NCI-H2196 treated with DMSO at 0.1 percent for 48 hours (cell line): ENCODE data around the gene AOAH.
"Not testable (repeated sequence)": the region's sequence is repeated elsewhere in the genome, so short reads cannot be mapped to it uniquely, and the experiment has no call there.

Source experiments
- DNase-seq: peaks from one replicate; lab custom pipeline; 2025; ENCODE audit not compliant: unreplicated experiment; lab: John Stamatoyannopoulos, UW

Gene AOAH

GRCh38 chr7:36703860-36704259 lies 20.4 kb downstream of the AOAH start:
- not testable (repeated sequence) for DNase-seq

GRCh38 chr7:36692456-36692855 lies 31.8 kb downstream of the AOAH start:
- no peak for DNase-seq

GRCh38 chr7:36691983-36692382 lies 32.3 kb downstream of the AOAH start:
- no peak for DNase-seq

- DNase-seq, result no peak
These were observed 33.6 kb downstream of the AOAH start for GRCh38 chr7:36690514-36691187.

GRCh38 chr7:36690041-36690440 lies 34.3 kb downstream of the AOAH start:
- DNase-seq, result no peak

GRCh38 chr7:36686499-36686898 lies 37.8 kb downstream of the AOAH start:
- DNase-seq, result no peak

- DNase-seq, result no peak
These were observed 39.3 kb downstream of the AOAH start for GRCh38 chr7:36684954-36685353.

- DNase-seq, result no peak
These were observed 40.5 kb downstream of the AOAH start for GRCh38 chr7:36683695-36684357.

GRCh38 chr7:36683111-36683510 lies 41.2 kb downstream of the AOAH start:
- no peak for DNase-seq

- DNase-seq, result no peak
These were observed 42.2 kb downstream of the AOAH start for GRCh38 chr7:36682102-36682501.

GRCh38 chr7:36677769-36678437 lies 46.4 kb downstream of the AOAH start:
- no peak for DNase-seq

- DNase-seq, result no peak
These were observed 50.6 kb downstream of the AOAH start for GRCh38 chr7:36673703-36674102.

GRCh38 chr7:36671432-36671829 lies 52.9 kb downstream of the AOAH start:
- DNase-seq, result no peak

GRCh38 chr7:36670585-36671431 lies 53.5 kb downstream of the AOAH start:
- peak; percentile 28 for DNase-seq

- no peak for DNase-seq
These were observed 55.5 kb downstream of the AOAH start for GRCh38 chr7:36668750-36669149.

GRCh38 chr7:36668080-36668479 lies 56.2 kb downstream of the AOAH start:
- DNase-seq, result no peak

GRCh38 chr7:36667007-36667745 lies 57.1 kb downstream of the AOAH start:
- DNase-seq, result no peak

GRCh38 chr7:36663481-36663880 lies 60.8 kb downstream of the AOAH start:
- no peak for DNase-seq

- no peak for DNase-seq
These were observed 63.0 kb downstream of the AOAH start for GRCh38 chr7:36661135-36661840.
